HepG2 (cell line): ENCODE results near the gene STAT5A. TPM values are rescaled to one million over a fixed set of nuclear protein-coding genes. Genes with fewer than 3 reads are reported as not detected.

Experiments used
- AHR ChIP-seq: IDR thresholded peaks from 2 replicates; pipeline ENCODE4 v1.6.1; 2018; ENCODE audit warnings: missing genetic modification reagents, missing compliant biosample characterization
- ATF6 ChIP-seq: sonication (generic); formaldehyde crosslinking; conservative IDR thresholded peaks from 2 replicates; pipeline ENCODE4 v1.4.0; 2020; ENCODE audit warnings: missing genetic modification reagents
- DRAP1 ChIP-seq: IDR thresholded peaks from 2 replicates; pipeline ENCODE4 v1.6.1; 2016; ENCODE audit warnings: missing genetic modification reagents, missing compliant biosample characterization
- GTF3A ChIP-seq: sonication (generic); formaldehyde crosslinking; conservative IDR thresholded peaks from 2 replicates; pipeline ENCODE4 v1.4.0; 2020; ENCODE audit warnings: mild to moderate bottlenecking, missing genetic modification reagents
- NRL ChIP-seq: sonication (generic); formaldehyde crosslinking; IDR thresholded peaks from 2 replicates; pipeline ENCODE4 v1.5.0; 2020; ENCODE audit warnings: missing genetic modification reagents, mild to moderate bottlenecking, moderate library complexity, borderline replicate concordance
- PAF1 ChIP-seq: IDR thresholded peaks from 2 replicates; pipeline ENCODE4 v1.6.1; 2016; ENCODE audit warnings: missing genetic modification reagents, missing compliant biosample characterization
- SETDB1 ChIP-seq: sonication (generic); formaldehyde crosslinking; IDR thresholded peaks from 2 replicates; pipeline ENCODE4 v1.5.1; 2020; ENCODE audit warnings: missing genetic modification reagents, mild to moderate bottlenecking, borderline replicate concordance
- ZBTB40 ChIP-seq, 2 experiments: fragments of 450-650 bp in 1 of 2; sonication (generic) in 1 of 2; formaldehyde crosslinking in 1 of 2; IDR thresholded peaks; 2 replicates each; pipeline versions ENCODE4 v1.6.1 to v1.8.0; 2016 to 2022; ENCODE audit warnings: antibody characterized with exemption in 1 of 2, mild to moderate bottlenecking in 1 of 2, missing genetic modification reagents in 1 of 2
- ZEB1 ChIP-seq: IDR thresholded peaks from 2 replicates; pipeline ENCODE4 v1.6.1; 2012; ENCODE audit warnings: mild to moderate bottlenecking, low read depth, inconsistent platforms; ENCODE audit not compliant: insufficient replicate concordance
- ZFP41 ChIP-seq: sonication (generic); formaldehyde crosslinking; IDR thresholded peaks from 2 replicates; pipeline ENCODE4 v1.4.0; 2020; ENCODE audit warnings: mild to moderate bottlenecking, missing genetic modification reagents, borderline replicate concordance
- ZNF3 ChIP-seq: IDR thresholded peaks from 2 replicates; pipeline ENCODE4 v1.7.0; 2017; ENCODE audit warnings: inconsistent platforms
- ZNF501 ChIP-seq: sonication (generic); formaldehyde crosslinking; IDR thresholded peaks from 2 replicates; pipeline ENCODE4 v1.5.1; 2020; ENCODE audit warnings: mild to moderate bottlenecking, moderate library complexity, missing genetic modification reagents
- ZNF550 ChIP-seq: sonication (generic); formaldehyde crosslinking; IDR thresholded peaks from 2 replicates; pipeline ENCODE4 v1.4.0; 2020; ENCODE audit warnings: mild to moderate bottlenecking, missing genetic modification reagents, borderline replicate concordance
- ZNF792 ChIP-seq: IDR thresholded peaks from 2 replicates; pipeline ENCODE4 v1.6.1; 2016
- polyA plus RNA-seq, 8 experiments: library from polyadenylated mRNA; depleted of rRNA in 3 of 8; stranded (reverse) in 7 of 8; unstranded in 1 of 8; fragments of >200 nt; fragmentation: Illumina TruSeq in 4 of 8; extraction: Trizol in 4 of 8; gene quantifications; 2 replicates each; pipeline versions ENCODE4 v1.2.1 to v1.2.3, GENCODE V29; 2011 to 2016; ENCODE audit warnings: low read depth in 4 of 8, missing spikeins in 1 of 8, mixed read lengths in 1 of 8; ENCODE audit not compliant: insufficient read depth in 1 of 8
- total RNA-seq, 5 experiments: library from RNA; depleted of rRNA; stranded (reverse); fragments of >200 nt; fragmentation: Illumina TruSeq; extraction: Trizol; gene quantifications; 2 replicates each; pipeline ENCODE4 v1.2.3, GENCODE V29; 2016; ENCODE audit warnings: low read depth in 1 of 5
- TF ChIP-seq, protein P1 (sequence below): sonication (generic); formaldehyde crosslinking; IDR thresholded peaks from 2 replicates; pipeline ENCODE4 v1.8.0; 2022; ENCODE audit warnings: mild to moderate bottlenecking, missing genetic modification reagents, moderate library complexity
- TF ChIP-seq, protein P2 (sequence below): IDR thresholded peaks from 2 replicates; pipeline ENCODE4 v1.6.1; 2016; ENCODE audit warnings: low read depth, borderline replicate concordance

The STAT5A gene
- total and polyA plus RNA-seq, 2 of the 13 experiments (the other 11 are each of a cell fraction or from before 2014, with no cell fraction given) = 1.4 to 4.1 TPM

DNA sequence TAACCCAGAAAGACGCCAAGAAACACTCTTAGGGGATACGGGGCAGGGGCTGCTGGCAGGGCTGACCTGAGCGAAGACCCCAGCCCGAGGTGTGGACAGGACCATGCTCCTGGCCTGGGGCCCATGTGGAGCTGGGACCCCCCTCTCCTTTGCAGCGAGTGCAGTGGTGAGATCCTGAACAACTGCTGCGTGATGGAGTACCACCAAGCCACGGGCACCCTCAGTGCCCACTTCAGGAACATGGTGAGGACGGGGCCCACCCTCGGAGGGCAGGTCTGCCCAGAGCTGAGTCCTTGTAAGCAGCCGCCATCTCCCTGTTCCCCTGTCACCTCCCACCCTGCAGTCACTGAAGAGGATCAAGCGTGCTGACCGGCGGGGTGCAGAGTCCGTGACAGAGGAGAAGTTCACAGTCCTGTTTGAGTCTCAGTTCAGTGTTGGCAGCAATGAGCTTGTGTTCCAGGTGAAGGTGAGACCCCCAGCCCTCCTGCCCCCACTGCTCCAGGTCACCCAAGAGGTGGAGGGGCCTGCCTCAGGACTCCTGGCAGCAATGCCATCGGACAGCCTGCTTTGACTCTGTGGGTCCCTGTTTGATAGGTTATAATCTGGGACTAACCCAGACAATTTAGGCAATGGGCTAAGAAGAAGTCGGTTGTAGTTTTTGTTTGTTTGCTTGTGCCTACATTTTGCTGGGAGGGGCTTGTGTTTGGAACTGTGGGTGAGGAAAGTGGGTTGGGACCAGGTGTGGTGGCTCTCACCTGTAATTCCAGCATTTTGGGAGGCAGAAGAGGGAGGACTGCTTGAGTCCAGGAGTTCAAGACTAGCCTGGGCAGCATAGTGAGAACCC, 16.1 kb downstream of the STAT5A start (continued):
- TF ChIP-seq ZBTB40 (IDR thresholded peaks at IDR 0.05) = no peak
- no peak for TF ChIP-seq ZBTB40 (CRISPR knock-in tag; IDR thresholded peaks at IDR 0.05)
- no peak for TF ChIP-seq GTF3A (CRISPR knock-in tag)
- no peak for TF ChIP-seq ZFP41 (CRISPR knock-in tag)
- TF ChIP-seq, protein P1, sequence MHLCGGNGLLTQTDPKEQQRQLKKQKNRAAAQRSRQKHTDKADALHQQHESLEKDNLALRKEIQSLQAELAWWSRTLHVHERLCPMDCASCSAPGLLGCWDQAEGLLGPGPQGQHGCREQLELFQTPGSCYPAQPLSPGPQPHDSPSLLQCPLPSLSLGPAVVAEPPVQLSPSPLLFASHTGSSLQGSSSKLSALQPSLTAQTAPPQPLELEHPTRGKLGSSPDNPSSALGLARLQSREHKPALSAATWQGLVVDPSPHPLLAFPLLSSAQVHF (CRISPR knock-in tag) = 0 out of 2 replicates have a peak, but pooled peaks have one; percentile 54
- no peak for TF ChIP-seq ZNF550 (CRISPR knock-in tag)
- peak; percentile 35 for TF ChIP-seq ZEB1
- no peak for TF ChIP-seq ATF6
- TF ChIP-seq AHR (CRISPR knock-in tag) = no peak
- peak; percentile 50; the same call in 1 of the 2 replicates for TF ChIP-seq DRAP1 (CRISPR knock-in tag)
- no peak for TF ChIP-seq ZNF792
- peak; percentile 42; the same call in 1 of the 2 replicates for TF ChIP-seq ZNF501 (CRISPR knock-in tag)
- TF ChIP-seq ZNF3 (CRISPR knock-in tag) = no peak
- TF ChIP-seq PAF1 (CRISPR knock-in tag) = no peak
- TF ChIP-seq, protein P2, sequence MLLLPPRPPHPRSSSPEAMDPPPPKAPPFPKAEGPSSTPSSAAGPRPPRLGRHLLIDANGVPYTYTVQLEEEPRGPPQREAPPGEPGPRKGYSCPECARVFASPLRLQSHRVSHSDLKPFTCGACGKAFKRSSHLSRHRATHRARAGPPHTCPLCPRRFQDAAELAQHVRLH = peak; percentile 69; the same call in 1 of the 2 replicates
- TF ChIP-seq NRL (CRISPR knock-in tag) = peak; percentile 52
- no peak for TF ChIP-seq SETDB1 (CRISPR knock-in tag)
